Activated CD4-positive, CD25-positive, alpha-beta regulatory T cell (primary cell): ENCODE results near the gene GRM8.

Experiments
- DNase-seq, 4 experiments: peaks; one replicate each; lab custom pipeline; 2025; lab: John Stamatoyannopoulos, UW

GRM8 gene

GRCh38 chr7:126524967-126525366 lies 727.8 kb downstream of the GRM8 start:
- DNase-seq = no peak

- no peak for DNase-seq
Observed at GRCh38 chr7:126511046-126511445, 741.7 kb downstream of the GRM8 start.

GRCh38 chr7:126501617-126502016 lies 751.1 kb downstream of the GRM8 start:
- DNase-seq = no peak

- DNase-seq = no peak
Observed at GRCh38 chr7:126499481-126499880, 753.3 kb downstream of the GRM8 start.

GRCh38 chr7:126495733-126496132 lies 757.0 kb downstream of the GRM8 start:
- no peak for DNase-seq

GRCh38 chr7:126495001-126495400 lies 757.7 kb downstream of the GRM8 start:
- DNase-seq = no peak

- no peak for DNase-seq
Observed at GRCh38 chr7:126493801-126494200, 758.9 kb downstream of the GRM8 start.

- no peak for DNase-seq
Observed at GRCh38 chr7:126489874-126490273, 762.9 kb downstream of the GRM8 start.

GRCh38 chr7:126487728-126488442 lies 764.9 kb downstream of the GRM8 start:
- no peak for DNase-seq

GRCh38 chr7:126486806-126487205 lies 765.9 kb downstream of the GRM8 start:
- DNase-seq = no peak

- DNase-seq = no peak
Observed at GRCh38 chr7:126485791-126486190, 767.0 kb downstream of the GRM8 start.

GRCh38 chr7:126483972-126484371 lies 768.8 kb downstream of the GRM8 start:
- DNase-seq = no peak

- DNase-seq = no peak
Observed at GRCh38 chr7:126472825-126473224, 779.9 kb downstream of the GRM8 start.

GRCh38 chr7:126462405-126462804 lies 790.3 kb downstream of the GRM8 start:
- no peak for DNase-seq

GRCh38 chr7:126460664-126461063 lies 792.1 kb downstream of the GRM8 start:
- no peak for DNase-seq

- DNase-seq = no peak
Observed at GRCh38 chr7:126453104-126453503, 799.6 kb downstream of the GRM8 start.

- DNase-seq = no peak
Observed at GRCh38 chr7:126450269-126450671, 802.5 kb downstream of the GRM8 start.

GRCh38 chr7:126449611-126450268 lies 803.0 kb downstream of the GRM8 start:
- DNase-seq = no peak

GRCh38 chr7:126447984-126448383 lies 804.8 kb downstream of the GRM8 start:
- DNase-seq = no peak

- no peak for DNase-seq
Observed at GRCh38 chr7:126445991-126446390, 806.8 kb downstream of the GRM8 start.

GRCh38 chr7:126443951-126444350 lies 808.8 kb downstream of the GRM8 start:
- DNase-seq = no peak

- no peak for DNase-seq
Observed at GRCh38 chr7:126442908-126443307, 809.8 kb downstream of the GRM8 start.

- DNase-seq = no peak
Observed at GRCh38 chr7:126441745-126442144, 811.0 kb downstream of the GRM8 start.

GRCh38 chr7:126440542-126440941 lies 812.2 kb downstream of the GRM8 start:
- DNase-seq = no peak
